ENCODE results near the gene PARP12. TPM values are rescaled to one million over a fixed set of nuclear protein-coding genes. Genes with fewer than 3 reads are reported as not detected.

PARP12 gene
- total RNA-seq, 1 donor from 2014 or later, result 58.1 TPM

- TF ChIP-seq EZH2 (IDR thresholded peaks at IDR 0.05; ENCODE audit: insufficient read depth, low read length) (no peak), CTCF (IDR thresholded peaks at IDR 0.05; ENCODE audit: insufficient read depth, low read depth, low read length) (no peak)
- peaks cover 19% of the 10 kb centered on the region for H3K27me3 Mint-ChIP-seq (ENCODE audit: low read depth, unreplicated experiment)
Measured at GRCh38 chr7:139976838-139977656, 85.7 kb downstream of the PARP12 start.

GRCh38 chr7:139976055-139976837, 86.5 kb downstream of the PARP12 start:
- no peak overlapping the region for H3K27ac ChIP-seq (ENCODE audit: low read depth, low read length)
- no peak for FAIRE-seq
- H3K4me3 Mint-ChIP-seq (ENCODE audit: unreplicated experiment), result no peak overlapping the region
- H3K27me3 Mint-ChIP-seq (ENCODE audit: low read depth, unreplicated experiment), result peaks cover 22% of the 10 kb centered on the region
- no peak for TF ChIP-seq CTCF (IDR thresholded peaks at IDR 0.05; ENCODE audit: insufficient read depth, low read depth, low read length)
- no peak for TF ChIP-seq EZH2 (IDR thresholded peaks at IDR 0.05; ENCODE audit: insufficient read depth, low read length)
- no peaks in the 10 kb centered on the region for H3K4me1 Mint-ChIP-seq (ENCODE audit: low read depth, unreplicated experiment)
- H4K20me1 ChIP-seq (ENCODE audit: insufficient read depth, low read length), result no peaks in the 10 kb centered on the region
- H3K4me2 ChIP-seq (ENCODE audit: low read length), result no peak overlapping the region
- no peak overlapping the region for H3K9ac ChIP-seq (ENCODE audit: low read length)
- no peak for DNase-seq (ENCODE audit: low read depth)
- no peaks in the 10 kb centered on the region for H3K36me3 Mint-ChIP-seq (ENCODE audit: low read depth, unreplicated experiment)
- no peak overlapping the region for H3K27ac Mint-ChIP-seq (ENCODE audit: unreplicated experiment)
- H3K4me1 ChIP-seq (ENCODE audit: insufficient read depth, low read length), result no peaks in the 10 kb centered on the region
- no peaks in the 10 kb centered on the region for H3K9me3 ChIP-seq (ENCODE audit: insufficient read depth, low read depth, low read length)
- H3K4me3 ChIP-seq (ENCODE audit: insufficient read depth, low read depth, low read length), result no peak overlapping the region
- H3K9me3 Mint-ChIP-seq (ENCODE audit: unreplicated experiment), result peaks cover 6% of the 10 kb centered on the region
- peaks cover 13% of the 10 kb centered on the region for H3K27me3 ChIP-seq (ENCODE audit: insufficient read depth, low read length)
- H3K36me3 ChIP-seq (ENCODE audit: insufficient read depth, low read length), result no peaks in the 10 kb centered on the region
- no peaks in the 10 kb centered on the region for H3K79me2 ChIP-seq (ENCODE audit: insufficient read depth, low read length)
- H2AFZ ChIP-seq (ENCODE audit: low read depth, low read length), result no peak overlapping the region

More at GRCh38 chr7:139976838-139977656, 85.7 kb downstream of the PARP12 start:
- no peaks in the 10 kb centered on the region for H4K20me1 ChIP-seq (ENCODE audit: insufficient read depth, low read length)
- H3K4me2 ChIP-seq (ENCODE audit: low read length), result no peak overlapping the region
- no peaks in the 10 kb centered on the region for H3K36me3 ChIP-seq (ENCODE audit: insufficient read depth, low read length)
- H3K27ac Mint-ChIP-seq (ENCODE audit: unreplicated experiment), result no peak overlapping the region
- H3K9me3 Mint-ChIP-seq (ENCODE audit: unreplicated experiment), result peaks cover 6% of the 10 kb centered on the region
- FAIRE-seq, result no peak
- no peaks in the 10 kb centered on the region for H3K79me2 ChIP-seq (ENCODE audit: insufficient read depth, low read length)
- no peak for DNase-seq (ENCODE audit: low read depth)
- no peak overlapping the region for H2AFZ ChIP-seq (ENCODE audit: low read depth, low read length)
- no peaks in the 10 kb centered on the region for H3K4me1 Mint-ChIP-seq (ENCODE audit: low read depth, unreplicated experiment)
- peaks cover 13% of the 10 kb centered on the region for H3K27me3 ChIP-seq (ENCODE audit: insufficient read depth, low read length)
- H3K36me3 Mint-ChIP-seq (ENCODE audit: low read depth, unreplicated experiment), result no peaks in the 10 kb centered on the region
- no peak overlapping the region for H3K9ac ChIP-seq (ENCODE audit: low read length)
- H3K4me3 Mint-ChIP-seq (ENCODE audit: unreplicated experiment), result no peak overlapping the region
- H3K27ac ChIP-seq (ENCODE audit: low read depth, low read length), result no peak overlapping the region
- no peaks in the 10 kb centered on the region for H3K9me3 ChIP-seq (ENCODE audit: insufficient read depth, low read depth, low read length)
- H3K4me1 ChIP-seq (ENCODE audit: insufficient read depth, low read length), result no peaks in the 10 kb centered on the region
- H3K4me3 ChIP-seq (ENCODE audit: insufficient read depth, low read depth, low read length), result no peak overlapping the region
